GM12878 (cell line): Measurements from ENCODE around the gene TRMU. TPM values are rescaled to one million over a fixed set of nuclear protein-coding genes. Genes with fewer than 3 reads are reported as not detected.

Source experiments
- ATAC-seq: fragments of 200-7000 bp; cut with Tn5 transposase; 3 replicates; pipeline ENCODE4 v1.9.1; 2020; ENCODE audit warnings: mild to moderate bottlenecking, moderate library complexity
- BruUV-seq: library from RNA; stranded (reverse); fragments of 400-500 nt; replicated peaks from 2 replicates; lab custom pipeline; 2021; lab: Mats Ljungman, UMichigan
- CTCF ChIA-PET: fragments of 300-600 bp; sonication (Branson Sonifier 250); formaldehyde crosslinking; extraction: SDS; loops from one replicate; lab custom pipeline; 2021; ENCODE audit warnings: inconsistent platforms; lab: Yijun Ruan, JAX
- POLR2A ChIA-PET: fragments of 350-600 bp; formaldehyde crosslinking; extraction: SDS; loops from one replicate; lab custom pipeline; 2021; ENCODE audit warnings: inconsistent platforms; lab: Charles Lee
- RAD21 ChIA-PET: fragments of 300-600 bp; sonication (Branson Sonifier 250); formaldehyde crosslinking; loops from one replicate; lab custom pipeline; 2023; ENCODE audit warnings: antibody characterized with exemption; ENCODE audit not compliant: unreplicated experiment; lab: Charles Lee
- SMC1A ChIA-PET: fragments of 300-600 bp; sonication (Branson Sonifier 250); formaldehyde crosslinking; loops from one replicate; lab custom pipeline; 2023; ENCODE audit not compliant: unreplicated experiment, uncharacterized antibody; lab: Charles Lee
- DNase-seq: peaks from one replicate; pipeline ENCODE4 v3.0.0-alpha.2; 2011; ENCODE audit warnings: low read depth, low spot score
- FAIRE-seq: peaks from 3 replicates; lab custom pipeline; 2011; peaks lifted over from hg19 to GRCh38; lab: Jason Lieb, UNC
- H2AFZ ChIP-seq: 2 replicates; pipeline ENCODE4 v1.6.0; 2011; ENCODE audit warnings: low read depth, low read length, control low read depth; ENCODE audit not compliant: control insufficient read depth
- H3K27ac ChIP-seq: 2 replicates; pipeline ENCODE4 v1.5.1; 2011; ENCODE audit warnings: control low read depth; ENCODE audit not compliant: control insufficient read depth, insufficient read depth
- H3K27me3 ChIP-seq, 2 experiments: replicated peaks in 1 of 2; 2 replicates each; pipeline versions ENCODE4 v1.6.0 to v1.6.1; 2011; ENCODE audit warnings: low read length in 1 of 2; ENCODE audit not compliant: control insufficient read depth in 2 of 2, insufficient read depth in 2 of 2
- H3K36me3 ChIP-seq, 2 experiments: 2 replicates each; pipeline ENCODE4 v1.5.1; 2011; ENCODE audit warnings: low read length in 1 of 2; ENCODE audit not compliant: control insufficient read depth in 2 of 2, insufficient read depth in 2 of 2
- H3K4me1 ChIP-seq: 2 replicates; pipeline ENCODE4 v1.6.1; 2011; ENCODE audit warnings: mild to moderate bottlenecking, low read length, moderate library complexity, mixed read lengths; ENCODE audit not compliant: control insufficient read depth, insufficient read depth
- H3K4me2 ChIP-seq: 2 replicates; pipeline ENCODE4 v1.6.0; 2011; ENCODE audit warnings: control low read depth; ENCODE audit not compliant: control insufficient read depth, insufficient read depth
- H3K4me3 ChIP-seq: fragments of 200-600 bp; sonication (generic); 2 replicates; pipeline ENCODE4 v1.5.1; 2016
- H3K79me2 ChIP-seq: 2 replicates; pipeline ENCODE4 v1.6.0; 2011; ENCODE audit warnings: low read length; ENCODE audit not compliant: control insufficient read depth, insufficient read depth
- H3K9ac ChIP-seq: 2 replicates; pipeline ENCODE4 v1.8.0; 2011; ENCODE audit warnings: low read length, control low read depth, mixed read lengths; ENCODE audit not compliant: control insufficient read depth, insufficient read depth
- H3K9me3 ChIP-seq: replicated peaks from 3 replicates; pipeline ENCODE4 v1.5.1; 2011; ENCODE audit warnings: mild to moderate bottlenecking, low read length; ENCODE audit not compliant: control insufficient read depth, insufficient read depth
- H4K20me1 ChIP-seq: 2 replicates; pipeline ENCODE4 v1.6.0; 2011; ENCODE audit not compliant: control insufficient read depth, insufficient read depth
- ASH2L ChIP-seq: fragments of 300-600, 200-600 bp; sonication (generic); IDR thresholded peaks from 2 replicates; pipeline ENCODE4 v1.6.1; 2017; ENCODE audit warnings: low read depth, mild to moderate bottlenecking, borderline replicate concordance
- JUNB ChIP-seq: IDR thresholded peaks from 2 replicates; pipeline ENCODE4 v1.6.1; 2016; ENCODE audit warnings: antibody characterized with exemption, mild to moderate bottlenecking
- LARP7 ChIP-seq: fragments of 450-650 bp; IDR thresholded peaks from 2 replicates; pipeline ENCODE4 v1.6.1; 2017; ENCODE audit warnings: mild to moderate bottlenecking
- NFIC ChIP-seq: IDR thresholded peaks from 2 replicates; pipeline ENCODE4 v1.6.1; 2012; ENCODE audit warnings: low read depth, mild to moderate bottlenecking, inconsistent platforms, low read length, moderate library complexity
- NR2F1 ChIP-seq: fragments of 450-650 bp; conservative IDR thresholded peaks from 2 replicates; pipeline ENCODE4 v1.6.1; 2017; ENCODE audit warnings: mild to moderate bottlenecking
- POLR2AphosphoS5 ChIP-seq: IDR thresholded peaks from 2 replicates; pipeline ENCODE4 v1.6.1; 2011; ENCODE audit warnings: mild to moderate bottlenecking, low read length, inconsistent platforms
- RCOR1 ChIP-seq: conservative IDR thresholded peaks from 2 replicates; pipeline ENCODE4 v1.6.1; 2012; ENCODE audit warnings: low read depth, low read length, improper control_type of control experiment
- TBL1XR1 ChIP-seq: IDR thresholded peaks from 2 replicates; pipeline ENCODE4 v1.6.1; 2012; ENCODE audit warnings: low read depth, low read length, improper control_type of control experiment
- WGBS: methylation state at CpG from one replicate; pipeline ENCODE4 v1.1.6; 2016; ENCODE audit warnings: low lambda C conversion rate; ENCODE audit not compliant: insufficient replicate concordance, insufficient coverage; ENCODE audit errors: missing lambda C conversion rate; 5-methylcytosine and 5-hydroxymethylcytosine counted together
- in situ Hi-C: fragments of 300-500 bp; cut with MboI; formaldehyde crosslinking; loops from 9 replicates; pipeline ENCODE4 v1.14.3; 2018; ENCODE audit warnings: mixed read lengths
- intact Hi-C: fragments of 100-400 bp; cut with micrococcal nuclease; formaldehyde crosslinking; loops from one replicate; pipeline ENCODE4 v1.14.2; 2022; ENCODE audit not compliant: unreplicated experiment
- polyA plus RNA-seq, 11 experiments: library from polyadenylated mRNA; depleted of rRNA in 4 of 11; unstranded in 6 of 11; stranded (reverse) in 5 of 11; fragments of >200 nt; fragmentation: Nextera tagmentation in 4 of 11; fragmentation: Illumina TruSeq in 1 of 11; extraction: Ambion mirVana in 4 of 11; extraction: Trizol in 1 of 11; gene quantifications; 1 replicate in 1 of 11; 2 replicates in 10 of 11; pipeline versions ENCODE4 v1.2.1 to v1.2.3, GENCODE V29; 2011 to 2016; ENCODE audit warnings: inconsistent platforms in 2 of 11, missing spikeins in 2 of 11, low read depth in 1 of 11
- total RNA-seq, 4 experiments: library from RNA; depleted of rRNA in 3 of 4; stranded (reverse); fragments of >200 nt in 3 of 4; fragmentation: Illumina TruSeq in 1 of 4; extraction: Trizol in 1 of 4; gene quantifications; 2 replicates each; pipeline versions ENCODE4 v1.2.1 to v1.2.3, GENCODE V29; 2013 to 2021
- TF ChIP-seq, protein P1 (sequence below): fragments of 150-350 bp; IDR thresholded peaks from 2 replicates; pipeline ENCODE4 v1.6.1; 2016; ENCODE audit warnings: low read depth, low read length
- TF ChIP-seq, protein P2 (sequence below): fragments of 450-650 bp; IDR thresholded peaks from 2 replicates; pipeline ENCODE4 v1.6.1; 2017; ENCODE audit warnings: mild to moderate bottlenecking, moderate library complexity

Gene TRMU
- total and polyA plus RNA-seq, 10 of the 15 experiments (the other 5 are each of a cell fraction or from before 2014, with no cell fraction given): 3.5 to 57.0 (median 44.0) TPM

DNA sequence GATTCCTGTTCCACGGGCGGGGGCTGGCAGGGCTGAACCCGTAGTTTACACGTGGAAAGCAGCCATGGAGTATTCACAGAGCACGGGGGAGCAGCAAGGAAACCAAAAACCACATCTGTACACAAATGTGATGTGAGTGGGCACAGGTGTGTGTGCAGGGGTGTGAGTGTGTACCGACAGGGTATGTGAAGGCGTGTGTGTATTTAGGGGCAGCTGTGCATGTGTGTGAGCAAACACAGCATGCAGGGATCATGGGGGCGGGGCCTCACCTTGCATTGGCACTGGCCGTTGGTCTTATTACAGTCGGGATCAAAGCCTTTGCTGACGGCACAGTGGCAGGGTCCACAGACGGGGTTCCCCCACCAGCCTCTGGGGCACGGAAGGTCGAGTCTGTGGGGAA is 58.4 kb downstream of the TRMU start (continued):
- TF ChIP-seq, protein P1, sequence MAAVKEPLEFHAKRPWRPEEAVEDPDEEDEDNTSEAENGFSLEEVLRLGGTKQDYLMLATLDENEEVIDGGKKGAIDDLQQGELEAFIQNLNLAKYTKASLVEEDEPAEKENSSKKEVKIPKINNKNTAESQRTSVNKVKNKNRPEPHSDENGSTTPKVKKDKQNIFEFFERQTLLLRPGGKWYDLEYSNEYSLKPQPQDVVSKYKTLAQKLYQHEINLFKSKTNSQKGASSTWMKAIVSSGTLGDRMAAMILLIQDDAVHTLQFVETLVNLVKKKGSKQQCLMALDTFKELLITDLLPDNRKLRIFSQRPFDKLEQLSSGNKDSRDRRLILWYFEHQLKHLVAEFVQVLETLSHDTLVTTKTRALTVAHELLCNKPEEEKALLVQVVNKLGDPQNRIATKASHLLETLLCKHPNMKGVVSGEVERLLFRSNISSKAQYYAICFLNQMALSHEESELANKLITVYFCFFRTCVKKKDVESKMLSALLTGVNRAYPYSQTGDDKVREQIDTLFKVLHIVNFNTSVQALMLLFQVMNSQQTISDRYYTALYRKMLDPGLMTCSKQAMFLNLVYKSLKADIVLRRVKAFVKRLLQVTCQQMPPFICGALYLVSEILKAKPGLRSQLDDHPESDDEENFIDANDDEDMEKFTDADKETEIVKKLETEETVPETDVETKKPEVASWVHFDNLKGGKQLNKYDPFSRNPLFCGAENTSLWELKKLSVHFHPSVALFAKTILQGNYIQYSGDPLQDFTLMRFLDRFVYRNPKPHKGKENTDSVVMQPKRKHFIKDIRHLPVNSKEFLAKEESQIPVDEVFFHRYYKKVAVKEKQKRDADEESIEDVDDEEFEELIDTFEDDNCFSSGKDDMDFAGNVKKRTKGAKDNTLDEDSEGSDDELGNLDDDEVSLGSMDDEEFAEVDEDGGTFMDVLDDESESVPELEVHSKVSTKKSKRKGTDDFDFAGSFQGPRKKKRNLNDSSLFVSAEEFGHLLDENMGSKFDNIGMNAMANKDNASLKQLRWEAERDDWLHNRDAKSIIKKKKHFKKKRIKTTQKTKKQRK: no peak
- TF ChIP-seq RCOR1: no peak
- TF ChIP-seq, protein P2, sequence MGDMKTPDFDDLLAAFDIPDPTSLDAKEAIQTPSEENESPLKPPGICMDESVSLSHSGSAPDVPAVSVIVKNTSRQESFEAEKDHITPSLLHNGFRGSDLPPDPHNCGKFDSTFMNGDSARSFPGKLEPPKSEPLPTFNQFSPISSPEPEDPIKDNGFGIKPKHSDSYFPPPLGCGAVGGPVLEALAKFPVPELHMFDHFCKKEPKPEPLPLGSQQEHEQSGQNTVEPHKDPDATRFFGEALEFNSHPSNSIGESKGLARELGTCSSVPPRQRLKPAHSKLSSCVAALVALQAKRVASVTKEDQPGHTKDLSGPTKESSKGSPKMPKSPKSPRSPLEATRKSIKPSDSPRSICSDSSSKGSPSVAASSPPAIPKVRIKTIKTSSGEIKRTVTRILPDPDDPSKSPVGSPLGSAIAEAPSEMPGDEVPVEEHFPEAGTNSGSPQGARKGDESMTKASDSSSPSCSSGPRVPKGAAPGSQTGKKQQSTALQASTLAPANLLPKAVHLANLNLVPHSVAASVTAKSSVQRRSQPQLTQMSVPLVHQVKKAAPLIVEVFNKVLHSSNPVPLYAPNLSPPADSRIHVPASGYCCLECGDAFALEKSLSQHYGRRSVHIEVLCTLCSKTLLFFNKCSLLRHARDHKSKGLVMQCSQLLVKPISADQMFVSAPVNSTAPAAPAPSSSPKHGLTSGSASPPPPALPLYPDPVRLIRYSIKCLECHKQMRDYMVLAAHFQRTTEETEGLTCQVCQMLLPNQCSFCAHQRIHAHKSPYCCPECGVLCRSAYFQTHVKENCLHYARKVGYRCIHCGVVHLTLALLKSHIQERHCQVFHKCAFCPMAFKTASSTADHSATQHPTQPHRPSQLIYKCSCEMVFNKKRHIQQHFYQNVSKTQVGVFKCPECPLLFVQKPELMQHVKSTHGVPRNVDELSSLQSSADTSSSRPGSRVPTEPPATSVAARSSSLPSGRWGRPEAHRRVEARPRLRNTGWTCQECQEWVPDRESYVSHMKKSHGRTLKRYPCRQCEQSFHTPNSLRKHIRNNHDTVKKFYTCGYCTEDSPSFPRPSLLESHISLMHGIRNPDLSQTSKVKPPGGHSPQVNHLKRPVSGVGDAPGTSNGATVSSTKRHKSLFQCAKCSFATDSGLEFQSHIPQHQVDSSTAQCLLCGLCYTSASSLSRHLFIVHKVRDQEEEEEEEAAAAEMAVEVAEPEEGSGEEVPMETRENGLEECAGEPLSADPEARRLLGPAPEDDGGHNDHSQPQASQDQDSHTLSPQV: no peak

GRCh38 chr22:46394622-46395021 is 59.1 kb downstream of the TRMU start:
- Histone ChIP-seq H3K9ac (no peak overlapping the region), H3K9me3 (no peaks in the 10 kb centered on the region), H3K4me1 (no peaks in the 10 kb centered on the region), H3K4me3 (no peak overlapping the region), H2AFZ (no peak overlapping the region), H4K20me1 (no peaks in the 10 kb centered on the region), H3K79me2 (no peaks in the 10 kb centered on the region), H3K36me3 (no peaks in the 10 kb centered on the region), H3K4me2 (no peak overlapping the region), H3K27me3 (no peaks in the 10 kb centered on the region; a peak in 1 of 4 replicates), H3K27ac (no peak overlapping the region)
- ChIA-PET POLR2A (no interaction called here), RAD21 (no interaction called here), SMC1A (no interaction called here), CTCF (no interaction called here)
- 54% methylated on average over 14 of the region's 14 CpGs for WGBS
- TF ChIP-seq NFIC (no peak), POLR2AphosphoS5 (no peak), NR2F1 (no peak), ASH2L (no peak), TBL1XR1 (no peak), LARP7 (no peak), JUNB (no peak)
- BruUV-seq: no TSS peak
- ATAC-seq (no peak), FAIRE-seq (no peak), DNase-seq (no peak)
- in situ Hi-C loops (no loop called here), intact Hi-C loops (no loop called here)
